Kidney (tissue), 14 donors: ENCODE data around the gene FHOD3. TPM values are rescaled to one million over a fixed set of nuclear protein-coding genes. Genes with fewer than 3 reads are reported as not detected.

Source experiments
- DNase-seq, 5 donors: peaks; one replicate each; pipeline ENCODE4 v3.0.0-alpha.2; 2013 to 2020
- FAIRE-seq: peaks from 2 replicates; lab custom pipeline; 2012; peaks lifted over from hg19 to GRCh38; lab: Jason Lieb, UNC
- H3K27ac ChIP-seq, 2 donors: one replicate each; pipeline ENCODE4 v1.7.0; 2013; ENCODE audit warnings: low read depth in 2 of 2, low read length in 2 of 2, inconsistent platforms in 1 of 2
- H3K27me3 ChIP-seq: one replicate; pipeline ENCODE4 v1.7.1; 2013; ENCODE audit warnings: low read length, inconsistent platforms; ENCODE audit not compliant: control insufficient read depth, insufficient read depth
- H3K36me3 ChIP-seq, 3 donors: one replicate each; pipeline versions ENCODE4 v1.7.0 to v1.7.1; 2013; ENCODE audit warnings: low read length in 3 of 3, control low read depth in 1 of 3, inconsistent platforms in 1 of 3; ENCODE audit not compliant: insufficient read depth in 3 of 3, control insufficient read depth in 2 of 3
- H3K4me1 ChIP-seq, 3 donors: one replicate each; pipeline versions ENCODE4 v1.7.0 to v1.7.1; 2013; ENCODE audit warnings: low read length in 3 of 3, inconsistent platforms in 1 of 3, low read depth in 1 of 3; ENCODE audit not compliant: control insufficient read depth in 2 of 3, insufficient read depth in 2 of 3
- H3K4me3 ChIP-seq, 3 donors: one replicate each; pipeline versions ENCODE4 v1.7.0 to v1.8.1; 2013; ENCODE audit warnings: low read length in 3 of 3, control low read depth in 1 of 3, inconsistent platforms in 1 of 3
- H3K9ac ChIP-seq, 3 donors: one replicate each; pipeline versions ENCODE4 v1.7.0 to v1.7.1; 2013; ENCODE audit warnings: low read length in 3 of 3, control low read depth in 1 of 3, inconsistent platforms in 1 of 3
- H3K9me3 ChIP-seq, 3 donors: one replicate each; pipeline versions ENCODE4 v1.7.0 to v1.7.1; 2013; ENCODE audit warnings: low read length in 3 of 3, control low read depth in 1 of 3, inconsistent platforms in 1 of 3; ENCODE audit not compliant: control insufficient read depth in 2 of 3, insufficient read depth in 1 of 3
- CTCF ChIP-seq: IDR thresholded peaks from 3 replicates; pipeline ENCODE4 v1.5.1; 2012; ENCODE audit warnings: mild to moderate bottlenecking, moderate library complexity, borderline replicate concordance; ENCODE audit not compliant: insufficient read depth; ENCODE audit errors: extremely low read depth
- intact Hi-C: fragments of 100-400 bp; cut with DNase I; formaldehyde crosslinking; loops from one replicate; pipeline ENCODE4 v1.11.1; 2022
- polyA plus RNA-seq: library from polyadenylated mRNA; stranded (reverse); fragments of 350-450 nt; fragmentation: Illumina TruSeq; extraction: RNeasy Lipid Tissue Mini Kit (QIAGEN cat#74804); gene quantifications from one replicate; pipeline ENCODE4 v1.2.3, GENCODE V29; 2014; ENCODE audit warnings: low read depth, low replicate concordance; ENCODE audit not compliant: insufficient read depth
- total RNA-seq: library from RNA; stranded (reverse); fragmentation: NEBNext Ultra II Directional; extraction: Animal tissue kit (Norgen Biotek cat#: 25700); gene quantifications from one replicate; pipeline ENCODE4 v1.2.1, GENCODE V29; 2021
- donor health status: control.
- donor health status: control.
- donor health status: control.
- donor health status: control.
- donor health status: control.
- donor health status: DM: yes; HTN: yes; CAD: no.
- donor health status: Normal renal cell carcinoma (clear cell type).

The FHOD3 gene
- total and polyA plus RNA-seq, 2 donors from 2014 or later: 21.5 to 28.0 TPM

DNA sequence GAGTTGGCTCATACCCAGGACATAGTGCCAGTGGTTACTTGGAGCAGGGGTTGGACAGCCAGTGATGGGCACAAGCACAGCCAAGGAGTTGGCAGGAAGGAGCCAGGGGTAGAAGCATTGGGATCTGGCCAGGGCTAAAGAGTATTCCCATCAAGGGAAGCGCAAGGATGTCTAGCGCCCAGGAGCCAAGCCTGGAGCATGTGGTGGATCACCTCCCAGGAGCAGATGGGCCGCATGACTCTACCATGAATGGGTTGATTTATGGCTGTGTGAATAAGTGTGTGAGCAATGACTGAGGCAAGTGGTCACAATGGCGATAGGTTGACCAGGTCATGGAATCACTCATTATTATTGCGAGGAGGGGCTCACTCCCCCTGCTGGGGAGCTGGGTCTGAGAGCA, 111.1 kb downstream of the FHOD3 start:
- Histone ChIP-seq H3K9me3 (no peaks in the 10 kb centered on the region), H3K4me1 (peaks cover 0 to 3% (median 3%) of the 10 kb centered on the region in 3 donors), H3K4me3 (no peak overlapping the region), H3K27me3 (no peaks in the 10 kb centered on the region), H3K9ac (no peak overlapping the region), H3K36me3 (no peaks in the 10 kb centered on the region), H3K27ac (no peak overlapping the region)
- intact Hi-C loops: no loop called here
- no peak for FAIRE-seq
- no peak for DNase-seq
- TF ChIP-seq CTCF: no peak

- H3K27me3 ChIP-seq: no peaks in the 10 kb centered on the region
- peaks cover 0 to 3% (median 3%) of the 10 kb centered on the region in 3 donors for H3K4me1 ChIP-seq
- H3K27ac ChIP-seq: no peak overlapping the region
- H3K36me3 ChIP-seq: no peaks in the 10 kb centered on the region
- DNase-seq (no peak), FAIRE-seq (no peak)
- H3K9ac ChIP-seq: no peak overlapping the region
- TF ChIP-seq CTCF: no peak
- intact Hi-C loops: no loop called here
- no peak overlapping the region for H3K4me3 ChIP-seq
- H3K9me3 ChIP-seq: no peaks in the 10 kb centered on the region
These were observed 112.3 kb downstream of the FHOD3 start for GRCh38 chr18:36409779-36410178.

- no peak overlapping the region for H3K4me3 ChIP-seq
- peaks cover 0 to 3% (median 3%) of the 10 kb centered on the region in 3 donors for H3K4me1 ChIP-seq
- H3K27me3 ChIP-seq: no peaks in the 10 kb centered on the region
- FAIRE-seq (no peak), DNase-seq (no peak)
- H3K9me3 ChIP-seq: no peaks in the 10 kb centered on the region
- no peaks in the 10 kb centered on the region for H3K36me3 ChIP-seq
- no peak overlapping the region for H3K27ac ChIP-seq
- no peak for TF ChIP-seq CTCF
- intact Hi-C loops: no loop called here
- no peak overlapping the region for H3K9ac ChIP-seq
These were observed 112.8 kb downstream of the FHOD3 start for GRCh38 chr18:36410346-36410745.

GRCh38 chr18:36411745-36412168, 114.2 kb downstream of the FHOD3 start:
- intact Hi-C loops: no loop called here
- no peaks in the 10 kb centered on the region for H3K9me3 ChIP-seq
- peaks cover 0 to 3% (median 3%) of the 10 kb centered on the region in 3 donors for H3K4me1 ChIP-seq
- TF ChIP-seq CTCF: peak; percentile 36
- H3K27ac ChIP-seq: no peak overlapping the region
- FAIRE-seq: no peak
- no peaks in the 10 kb centered on the region for H3K27me3 ChIP-seq
- H3K9ac ChIP-seq: no peak overlapping the region
- H3K36me3 ChIP-seq: no peaks in the 10 kb centered on the region
- H3K4me3 ChIP-seq: no peak overlapping the region
- DNase-seq: peak in 1 of 5 donors; percentile 31
